ENCODE measurements around the gene PDE7B.

PDE7B gene

GRCh38 chr6:136166815-136167214 lies 315.3 kb downstream of the PDE7B start:
- DNase-seq = no peak
- Mint-ChIP-seq H3K9me3 (peaks cover 2% of the 10 kb centered on the region), H3K36me3 (no peaks in the 10 kb centered on the region), H3K4me3 (no peak overlapping the region), H3K4me1 (no peaks in the 10 kb centered on the region), H3K27ac (no peak overlapping the region), H3K27me3 (no peaks in the 10 kb centered on the region)
- CTCF ChIA-PET = no interaction called here

GRCh38 chr6:136169394-136170148 lies 318.1 kb downstream of the PDE7B start:
- Mint-ChIP-seq H3K4me3 (no peak overlapping the region), H3K36me3 (no peaks in the 10 kb centered on the region), H3K9me3 (no peaks in the 10 kb centered on the region), H3K4me1 (peaks cover 8% of the 10 kb centered on the region), H3K27ac (no peak overlapping the region), H3K27me3 (no peaks in the 10 kb centered on the region)
- CTCF ChIA-PET = no interaction called here
- DNase-seq = no peak

- CTCF ChIA-PET = no interaction called here
- H3K9me3 Mint-ChIP-seq = no peaks in the 10 kb centered on the region
- H3K4me3 Mint-ChIP-seq = no peak overlapping the region
- H3K27me3 Mint-ChIP-seq = no peaks in the 10 kb centered on the region
- DNase-seq = no peak
- H3K36me3 Mint-ChIP-seq = no peaks in the 10 kb centered on the region
- peaks cover 8% of the 10 kb centered on the region for H3K4me1 Mint-ChIP-seq
- no peak overlapping the region for H3K27ac Mint-ChIP-seq
Measured at GRCh38 chr6:136171231-136171630, 319.7 kb downstream of the PDE7B start.

GRCh38 chr6:136173519-136174507 lies 322.3 kb downstream of the PDE7B start:
- Mint-ChIP-seq H3K4me1 (peaks cover 12% of the 10 kb centered on the region), H3K27me3 (no peaks in the 10 kb centered on the region), H3K27ac (no peak overlapping the region), H3K9me3 (no peaks in the 10 kb centered on the region), H3K36me3 (no peaks in the 10 kb centered on the region), H3K4me3 (no peak overlapping the region)
- CTCF ChIA-PET = no interaction called here
- peak; percentile 28 for DNase-seq

GRCh38 chr6:136174510-136174909 lies 323.0 kb downstream of the PDE7B start:
- CTCF ChIA-PET = no interaction called here
- no peaks in the 10 kb centered on the region for H3K36me3 Mint-ChIP-seq

GRCh38 chr6:136175873-136176272 lies 324.4 kb downstream of the PDE7B start:
- no peaks in the 10 kb centered on the region for H3K9me3 Mint-ChIP-seq
- no peak overlapping the region for H3K4me3 Mint-ChIP-seq
- no peaks in the 10 kb centered on the region for H3K36me3 Mint-ChIP-seq
- no peaks in the 10 kb centered on the region for H3K27me3 Mint-ChIP-seq
- DNase-seq = no peak
- CTCF ChIA-PET = no interaction called here
- peaks cover 15% of the 10 kb centered on the region for H3K4me1 Mint-ChIP-seq
- no peak overlapping the region for H3K27ac Mint-ChIP-seq

More at GRCh38 chr6:136174510-136174909, 323.0 kb downstream of the PDE7B start:
- H3K27ac Mint-ChIP-seq = no peak overlapping the region
- DNase-seq = no peak
- H3K9me3 Mint-ChIP-seq = no peaks in the 10 kb centered on the region
- no peaks in the 10 kb centered on the region for H3K27me3 Mint-ChIP-seq
- H3K4me1 Mint-ChIP-seq = peaks cover 15% of the 10 kb centered on the region
- H3K4me3 Mint-ChIP-seq = no peak overlapping the region

- Mint-ChIP-seq H3K4me1 (peaks cover 9% of the 10 kb centered on the region), H3K4me3 (no peak overlapping the region), H3K36me3 (no peaks in the 10 kb centered on the region), H3K9me3 (no peaks in the 10 kb centered on the region), H3K27me3 (no peaks in the 10 kb centered on the region), H3K27ac (no peak overlapping the region)
- CTCF ChIA-PET = interaction anchor here (1.3 kb wide), 1 partner anchor 436 kb away, joined by 3 read pairs; no protein-coding TSS in a partner anchor
- no peak for DNase-seq
Measured at GRCh38 chr6:136178749-136179148, 327.2 kb downstream of the PDE7B start.

GRCh38 chr6:136180704-136181511 lies 329.4 kb downstream of the PDE7B start:
- CTCF ChIA-PET = no interaction called here
- DNase-seq = no peak

GRCh38 chr6:136181512-136181833 lies 330.0 kb downstream of the PDE7B start:
- H3K36me3 Mint-ChIP-seq = no peaks in the 10 kb centered on the region
- peaks cover 8% of the 10 kb centered on the region for H3K4me1 Mint-ChIP-seq
- no peaks in the 10 kb centered on the region for H3K27me3 Mint-ChIP-seq
- no peak overlapping the region for H3K4me3 Mint-ChIP-seq
- DNase-seq = no peak
- no peaks in the 10 kb centered on the region for H3K9me3 Mint-ChIP-seq
- CTCF ChIA-PET = no interaction called here
- no peak overlapping the region for H3K27ac Mint-ChIP-seq

More at GRCh38 chr6:136180704-136181511, 329.4 kb downstream of the PDE7B start:
- no peaks in the 10 kb centered on the region for H3K27me3 Mint-ChIP-seq
- no peaks in the 10 kb centered on the region for H3K9me3 Mint-ChIP-seq
- H3K27ac Mint-ChIP-seq = no peak overlapping the region
- H3K36me3 Mint-ChIP-seq = no peaks in the 10 kb centered on the region
- peaks cover 8% of the 10 kb centered on the region for H3K4me1 Mint-ChIP-seq
- H3K4me3 Mint-ChIP-seq = no peak overlapping the region

GRCh38 chr6:136181861-136182260 lies 330.4 kb downstream of the PDE7B start:
- Mint-ChIP-seq H3K27ac (no peak overlapping the region), H3K9me3 (no peaks in the 10 kb centered on the region), H3K4me1 (peaks cover 8% of the 10 kb centered on the region), H3K27me3 (no peaks in the 10 kb centered on the region), H3K4me3 (no peak overlapping the region), H3K36me3 (no peaks in the 10 kb centered on the region)
- no peak for DNase-seq
- CTCF ChIA-PET = no interaction called here

- H3K36me3 Mint-ChIP-seq = no peaks in the 10 kb centered on the region
Measured at GRCh38 chr6:136184738-136185137, 333.2 kb downstream of the PDE7B start.

GRCh38 chr6:136186363-136186762 lies 334.9 kb downstream of the PDE7B start:
- Mint-ChIP-seq H3K36me3 (no peaks in the 10 kb centered on the region), H3K4me1 (no peaks in the 10 kb centered on the region), H3K9me3 (no peaks in the 10 kb centered on the region), H3K27me3 (no peaks in the 10 kb centered on the region), H3K4me3 (no peak overlapping the region), H3K27ac (no peak overlapping the region)
- DNase-seq = no peak
- CTCF ChIA-PET = no interaction called here

More at GRCh38 chr6:136184738-136185137, 333.2 kb downstream of the PDE7B start:
- Mint-ChIP-seq H3K4me1 (no peaks in the 10 kb centered on the region), H3K4me3 (no peak overlapping the region), H3K27me3 (no peaks in the 10 kb centered on the region), H3K27ac (no peak overlapping the region), H3K9me3 (no peaks in the 10 kb centered on the region)
- DNase-seq = no peak
- CTCF ChIA-PET = no interaction called here

GRCh38 chr6:136188486-136188885 lies 337.0 kb downstream of the PDE7B start:
- Mint-ChIP-seq H3K9me3 (no peaks in the 10 kb centered on the region), H3K36me3 (no peaks in the 10 kb centered on the region), H3K4me3 (no peak overlapping the region), H3K27me3 (no peaks in the 10 kb centered on the region), H3K27ac (no peak overlapping the region), H3K4me1 (no peaks in the 10 kb centered on the region)
- CTCF ChIA-PET = no interaction called here
- DNase-seq = no peak

- no peaks in the 10 kb centered on the region for H3K9me3 Mint-ChIP-seq
- no peak overlapping the region for H3K4me3 Mint-ChIP-seq
- no peak for DNase-seq
- CTCF ChIA-PET = no interaction called here
- H3K4me1 Mint-ChIP-seq = no peaks in the 10 kb centered on the region
- no peaks in the 10 kb centered on the region for H3K27me3 Mint-ChIP-seq
- no peak overlapping the region for H3K27ac Mint-ChIP-seq
- no peaks in the 10 kb centered on the region for H3K36me3 Mint-ChIP-seq
Measured at GRCh38 chr6:136189104-136189503, 337.6 kb downstream of the PDE7B start.
